NCI-H1092 treated with DMSO at 0.1 percent for 48 hours (cell line): ENCODE data around the gene UBXN10.

Source experiments
- DNase-seq: peaks from one replicate; lab custom pipeline; 2025; lab: John Stamatoyannopoulos, UW

UBXN10 gene

DNA sequence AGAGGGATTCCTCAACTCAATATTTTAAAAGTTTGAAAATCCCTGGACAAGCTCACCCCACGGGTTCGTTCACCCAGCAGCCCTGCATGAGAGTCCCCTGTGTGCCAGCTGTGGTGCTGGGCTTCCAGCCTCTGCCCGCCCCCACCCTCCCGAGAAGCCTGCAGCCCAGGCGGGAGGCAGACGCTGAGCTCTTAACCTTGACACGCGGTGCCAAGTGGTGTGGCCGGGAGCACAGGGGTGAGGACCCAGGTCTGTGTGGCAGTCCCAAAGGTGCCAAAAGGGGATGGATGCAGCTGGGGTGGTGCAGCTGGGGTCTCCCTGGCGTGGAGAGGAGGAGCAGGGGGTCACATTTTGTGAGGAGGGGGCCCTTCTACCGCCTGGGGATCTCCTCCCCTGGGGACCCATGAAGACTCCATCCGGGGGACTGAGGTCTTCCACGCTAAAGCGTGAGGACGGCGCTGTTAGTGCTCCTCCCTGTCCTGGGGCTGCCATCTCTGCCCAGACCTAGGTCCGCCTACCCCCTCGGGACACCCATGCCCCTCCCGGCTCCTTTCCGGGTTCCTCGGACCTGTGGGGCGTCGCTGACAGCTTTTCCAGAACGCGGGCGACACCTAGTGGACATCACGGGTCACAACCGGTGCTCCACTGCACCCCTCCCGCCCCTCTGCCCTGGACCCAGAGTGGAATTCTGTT lies 33.8 kb upstream of the UBXN10 start:
- peak; percentile 71 for DNase-seq

DNA sequence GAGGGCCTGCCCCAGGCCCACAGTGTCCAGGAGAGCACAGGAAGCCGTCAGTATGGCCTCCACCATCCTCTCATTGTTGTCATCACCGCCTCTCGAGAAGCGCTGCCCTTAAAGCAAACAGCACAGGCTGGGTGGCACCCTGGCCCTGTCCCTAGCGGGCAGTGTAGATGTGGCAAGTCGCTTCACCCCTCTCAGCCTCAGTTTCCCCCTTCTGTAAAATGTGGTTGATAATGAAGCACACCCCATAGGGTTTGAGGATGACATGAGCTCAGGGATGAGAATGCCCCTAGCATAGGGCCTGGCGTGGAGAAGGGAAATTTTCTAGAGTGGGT lies 33.3 kb upstream of the UBXN10 start:
- DNase-seq = no peak

DNA sequence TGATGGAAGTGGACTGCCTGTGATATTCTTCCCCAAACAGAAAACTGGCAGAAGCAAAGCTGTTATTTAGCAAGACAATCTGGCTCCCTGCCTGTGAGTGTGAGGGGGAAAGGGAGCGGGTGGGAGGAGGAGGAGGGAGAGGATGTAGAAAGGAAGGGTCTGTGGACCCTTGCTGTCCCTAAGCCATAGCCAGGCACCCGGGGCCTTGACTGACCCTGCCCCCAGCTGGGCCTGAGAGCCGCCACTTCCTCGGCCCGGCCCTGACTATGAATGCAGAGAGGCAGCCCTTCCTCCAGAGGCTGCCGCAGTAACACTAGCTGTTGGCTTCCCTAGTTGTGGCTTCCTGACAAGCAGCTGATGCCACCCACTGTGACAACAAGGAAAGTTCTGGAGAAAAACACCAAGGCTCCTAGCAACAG lies 32.9 kb upstream of the UBXN10 start:
- DNase-seq = no peak

DNA sequence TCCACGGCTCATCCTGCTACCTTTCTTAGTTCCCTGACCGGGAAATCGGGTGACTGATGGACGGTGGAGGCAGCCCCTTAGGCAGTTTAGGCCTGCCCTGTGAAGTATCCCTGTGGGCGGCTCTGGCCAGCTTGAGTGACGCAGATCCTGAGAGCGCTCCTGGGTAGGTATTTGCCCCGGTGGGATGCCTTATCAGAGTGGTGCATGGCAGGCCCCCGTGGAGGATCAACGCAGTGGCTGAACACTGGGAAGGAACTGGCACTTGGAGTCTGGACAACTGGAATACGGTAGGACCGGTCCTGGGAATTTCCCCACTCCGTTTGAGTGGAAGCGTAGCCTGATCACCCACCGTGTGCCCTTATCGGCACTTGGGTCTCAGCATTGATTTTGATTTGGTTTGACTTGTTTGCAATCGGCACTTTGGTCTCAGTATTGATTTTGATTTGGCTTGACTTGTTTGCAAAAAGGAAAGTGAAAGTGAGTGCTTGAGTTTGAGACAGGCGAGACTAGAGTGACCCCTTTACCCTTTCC lies 31.5 kb upstream of the UBXN10 start:
- DNase-seq = no peak

DNA sequence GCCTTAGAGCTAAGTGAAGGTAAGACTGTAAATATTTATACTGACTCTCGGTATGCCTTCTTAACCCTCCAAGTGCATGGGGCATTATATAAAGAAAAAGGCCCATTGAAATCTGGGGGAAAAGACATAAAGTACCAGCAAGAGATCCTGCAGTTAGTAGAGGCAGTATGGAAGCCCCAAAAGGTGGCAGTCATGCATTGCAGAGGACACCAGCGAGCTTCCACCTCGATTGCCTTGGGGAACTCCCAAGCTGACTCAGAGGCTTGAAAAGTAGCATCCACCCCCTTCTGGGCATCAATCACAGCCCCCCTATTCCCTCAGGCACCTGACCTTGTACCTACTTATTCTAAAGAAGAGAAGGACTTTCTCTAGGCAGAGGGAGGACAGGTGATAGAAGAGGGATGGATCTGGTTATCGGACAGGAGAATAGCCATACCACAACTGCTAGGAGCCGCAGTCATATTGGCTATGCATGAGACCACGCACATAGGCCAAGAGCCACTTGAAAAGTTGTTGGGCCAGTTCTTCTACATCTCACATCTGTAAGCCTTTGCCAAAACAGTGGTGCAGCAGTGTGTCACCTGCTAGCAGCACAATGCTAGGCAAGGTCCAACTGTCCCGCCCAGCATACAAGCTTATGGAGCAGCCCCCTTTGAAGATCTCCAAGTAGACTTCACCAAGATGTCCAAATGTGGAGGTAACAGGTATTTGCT lies 27.4 kb upstream of the UBXN10 start:
- no peak for DNase-seq

DNA sequence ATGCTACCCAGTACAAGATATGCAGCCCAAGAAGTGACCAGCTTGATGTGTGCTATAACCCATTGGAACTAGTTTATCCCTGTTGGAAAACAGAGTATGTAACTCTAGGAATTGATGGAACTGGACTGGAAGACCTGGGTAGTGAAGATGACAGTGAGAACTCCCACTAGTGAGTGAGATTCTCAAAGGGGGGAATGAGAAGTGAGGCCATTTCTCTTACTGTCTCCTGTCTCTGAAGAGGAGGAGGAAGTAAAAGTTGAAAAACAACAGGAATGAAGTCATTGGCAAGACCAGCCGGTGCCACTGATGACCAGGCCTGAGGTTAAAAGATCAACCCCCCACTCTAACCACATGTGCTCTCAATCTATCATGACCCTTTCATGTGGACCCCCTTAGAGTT lies 25.9 kb upstream of the UBXN10 start:
- no peak for DNase-seq

DNA sequence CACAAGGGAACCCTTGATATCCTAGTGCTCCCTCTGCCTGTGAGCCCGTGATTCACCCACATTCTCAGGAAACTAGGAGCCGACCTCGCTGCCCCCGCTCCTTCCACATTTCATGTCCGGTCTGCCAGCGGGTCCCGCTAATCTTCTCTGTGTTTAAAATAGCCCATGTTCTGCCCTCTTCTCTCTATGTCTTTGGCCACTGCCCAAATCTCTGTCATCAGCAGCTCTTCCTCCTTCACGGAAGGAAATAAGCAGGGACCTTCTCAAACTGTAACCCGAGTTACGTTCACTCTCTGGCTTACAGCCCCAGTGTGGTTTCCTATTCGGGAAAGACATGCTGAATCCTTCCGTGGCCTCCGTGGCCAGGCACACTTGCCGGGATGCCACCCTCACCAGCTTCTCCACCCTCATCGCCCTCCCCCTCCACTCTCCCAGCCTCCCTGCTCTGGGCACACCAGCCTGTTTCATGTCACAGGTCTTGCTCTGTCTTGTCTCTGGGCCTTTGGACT lies 21.1 kb upstream of the UBXN10 start:
- DNase-seq = no peak

DNA sequence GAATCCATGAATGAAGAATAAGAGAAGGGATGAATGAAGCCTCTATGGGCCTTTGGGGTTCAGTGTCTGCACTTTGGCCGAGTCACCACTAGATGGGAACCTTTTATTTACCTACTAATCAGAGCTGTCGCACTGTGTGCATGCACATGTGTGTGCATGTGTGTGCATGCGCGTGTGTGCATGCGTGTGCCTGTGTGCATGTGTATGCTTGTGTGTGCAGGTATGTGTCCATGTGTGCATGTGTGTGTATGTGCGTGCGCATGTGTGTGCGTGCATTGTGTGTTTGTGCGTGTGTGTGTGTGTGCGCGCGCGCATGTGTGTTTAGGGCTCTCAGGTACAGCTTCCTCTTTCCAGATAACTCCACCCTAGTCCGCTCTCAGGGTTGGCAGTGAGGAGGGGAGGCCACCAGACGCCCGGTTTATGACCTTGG lies 20.4 kb upstream of the UBXN10 start:
- DNase-seq = no peak

DNA sequence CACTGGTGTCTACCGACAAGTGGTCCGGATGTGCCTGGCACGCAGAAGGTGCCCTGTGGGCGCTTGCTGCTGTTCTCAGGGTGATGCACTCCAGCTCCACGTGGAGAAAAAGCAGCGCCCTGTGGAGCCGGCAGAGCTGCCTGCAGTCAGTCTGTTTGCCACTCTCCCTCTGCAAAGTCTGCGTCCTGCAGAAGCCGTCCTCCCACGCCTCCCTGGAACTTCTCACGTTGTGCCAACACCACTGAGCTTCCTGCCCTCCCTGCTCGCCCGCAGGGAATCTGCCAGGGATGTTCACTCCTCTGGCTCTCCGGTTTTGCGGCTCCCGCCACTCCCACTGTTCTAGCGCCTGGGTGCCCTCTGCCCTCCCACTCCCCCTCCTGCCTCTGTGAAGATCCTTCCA lies 19.8 kb upstream of the UBXN10 start:
- no peak for DNase-seq

DNA sequence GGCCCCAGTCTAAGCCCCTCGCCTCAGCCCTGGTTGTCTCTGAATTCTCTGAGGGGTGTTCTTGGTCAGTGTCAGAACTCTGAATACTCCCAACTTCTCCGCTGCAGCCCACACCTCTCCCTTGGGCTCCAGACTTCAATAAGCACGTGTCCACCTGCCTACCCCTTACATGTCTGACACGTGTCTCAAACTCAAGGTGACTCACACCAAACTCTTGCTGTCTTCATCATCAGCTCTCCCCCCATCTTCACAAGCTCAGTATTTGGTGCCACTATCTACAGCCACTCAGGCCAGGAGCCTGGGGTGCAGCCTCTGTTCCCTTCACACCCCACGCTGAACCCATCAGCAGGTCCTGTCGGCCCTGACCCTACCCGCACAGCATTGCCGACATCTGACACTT lies 18.8 kb upstream of the UBXN10 start:
- DNase-seq = no peak

DNA sequence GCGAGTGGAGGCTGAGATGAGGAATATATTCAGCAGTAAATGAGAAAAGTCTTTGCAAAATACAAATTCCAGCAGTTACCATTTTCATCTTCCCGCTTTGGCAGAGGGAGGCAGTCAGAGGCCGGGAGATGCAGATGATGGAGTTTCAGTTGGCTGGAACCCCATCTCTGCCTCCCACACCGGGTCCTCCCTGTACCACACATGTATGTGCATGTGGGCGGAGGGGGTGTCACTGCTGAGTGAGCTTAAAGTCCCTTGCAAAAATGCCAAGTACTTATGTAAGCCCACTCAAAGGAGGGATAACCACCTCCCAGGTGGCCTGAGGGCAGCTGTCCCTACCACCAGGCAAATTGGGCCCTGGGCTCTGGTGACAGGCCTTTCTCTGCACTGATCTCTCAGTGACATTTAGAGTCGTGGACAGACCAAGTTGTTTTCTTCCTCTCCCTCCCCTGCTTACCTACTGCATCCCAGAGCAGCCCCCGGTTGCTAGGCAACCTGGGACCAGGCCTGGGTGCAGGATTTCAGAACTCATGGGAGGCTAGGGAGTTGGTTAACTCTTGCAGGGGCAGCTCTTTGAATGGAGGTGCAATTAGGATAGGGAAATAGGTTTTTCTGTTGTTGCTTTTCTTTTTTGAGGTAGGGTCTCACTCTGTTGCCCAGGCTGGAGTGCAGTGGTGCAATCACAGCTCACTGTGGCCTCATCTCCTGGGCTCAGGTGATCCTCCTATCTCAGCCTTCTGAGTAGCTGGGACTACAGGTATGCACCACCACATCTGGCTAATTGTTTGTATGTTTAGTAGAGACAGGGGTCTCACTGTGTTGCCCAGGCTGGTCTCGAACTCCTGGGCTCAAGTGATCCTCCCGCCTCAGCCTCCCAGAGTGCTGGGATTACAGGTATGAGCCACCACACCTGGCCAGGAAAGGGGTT lies 17.1 kb upstream of the UBXN10 start:
- DNase-seq = no peak

DNA sequence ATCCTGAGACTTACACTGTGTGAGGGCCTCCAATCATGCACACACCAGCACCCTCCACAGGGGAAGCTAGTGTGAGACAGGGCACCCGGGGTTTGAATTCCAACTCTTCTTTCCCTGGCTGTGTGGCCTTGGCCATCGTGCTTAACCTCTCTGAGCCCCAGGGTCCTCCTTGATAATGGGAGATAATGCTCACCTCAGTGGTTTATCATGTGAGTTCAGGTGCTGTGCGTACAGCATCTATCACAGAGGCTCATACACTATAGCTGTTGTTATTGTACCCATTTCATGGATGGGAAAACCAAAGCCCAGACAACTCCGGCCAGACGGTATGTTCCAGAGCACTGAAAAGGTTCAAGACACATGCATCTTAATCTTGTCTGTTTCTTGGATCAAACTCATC lies 16.0 kb upstream of the UBXN10 start:
- no peak for DNase-seq

DNA sequence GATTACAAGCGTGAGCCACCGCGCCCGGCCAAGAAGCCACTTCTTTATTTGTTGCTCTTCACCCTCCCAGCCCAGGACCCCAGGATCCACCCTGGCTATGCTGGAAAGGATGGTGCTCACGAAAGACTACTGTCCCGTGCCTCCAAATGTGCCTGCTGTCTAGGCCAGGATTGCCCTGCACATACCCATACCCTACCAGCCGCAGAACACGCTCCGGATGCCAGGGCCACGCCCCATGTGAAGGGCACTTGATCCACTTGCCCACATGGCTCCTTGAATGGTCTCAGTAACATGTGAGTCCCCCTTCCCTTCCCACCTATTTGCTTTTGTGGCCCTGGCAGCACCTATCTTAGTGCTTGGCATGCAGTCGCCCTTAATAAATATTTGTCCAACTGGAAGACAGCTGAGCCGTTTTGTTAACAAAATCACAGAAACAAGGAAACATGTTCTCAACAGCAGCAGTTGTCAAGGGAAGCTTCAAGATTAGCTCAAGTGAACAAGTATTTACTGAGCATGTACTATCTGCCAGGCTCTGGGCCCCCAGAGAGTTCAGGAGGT lies 13.8 kb upstream of the UBXN10 start:
- DNase-seq = no peak

DNA sequence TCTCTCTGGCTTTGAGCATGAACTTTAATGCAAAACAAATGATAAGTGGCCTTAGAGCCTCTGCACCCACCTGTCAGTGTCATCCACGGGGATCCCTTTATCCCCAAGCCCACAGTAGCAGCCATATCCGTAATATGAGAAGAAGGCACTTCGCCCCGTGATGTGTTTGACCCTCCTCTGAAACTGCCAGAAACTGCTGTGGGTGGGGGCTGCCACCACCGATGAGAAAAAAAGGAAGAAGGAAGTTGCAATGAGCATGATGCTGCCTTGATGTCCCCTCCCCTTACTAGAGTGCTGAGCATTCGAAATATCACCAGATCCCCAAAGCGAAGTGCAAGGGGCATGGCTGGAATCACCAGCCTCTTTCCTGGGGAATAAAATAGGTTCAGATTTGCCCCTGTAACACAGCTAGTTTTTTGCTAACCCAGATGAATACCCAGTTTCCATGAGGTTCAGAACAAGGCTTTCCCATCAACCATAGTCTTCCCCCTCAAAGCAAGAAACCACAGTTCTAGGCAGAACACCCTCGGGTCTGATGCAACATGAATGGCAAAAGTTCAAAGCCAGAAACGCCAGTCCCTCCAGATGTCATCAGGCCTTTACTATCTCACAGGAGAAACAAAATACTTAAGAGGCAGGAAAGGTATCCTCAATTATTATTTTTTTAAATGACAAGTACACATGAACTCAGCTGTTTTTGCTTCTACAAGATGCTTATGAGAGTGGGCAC lies 10.8 kb upstream of the UBXN10 start:
- no peak for DNase-seq

DNA sequence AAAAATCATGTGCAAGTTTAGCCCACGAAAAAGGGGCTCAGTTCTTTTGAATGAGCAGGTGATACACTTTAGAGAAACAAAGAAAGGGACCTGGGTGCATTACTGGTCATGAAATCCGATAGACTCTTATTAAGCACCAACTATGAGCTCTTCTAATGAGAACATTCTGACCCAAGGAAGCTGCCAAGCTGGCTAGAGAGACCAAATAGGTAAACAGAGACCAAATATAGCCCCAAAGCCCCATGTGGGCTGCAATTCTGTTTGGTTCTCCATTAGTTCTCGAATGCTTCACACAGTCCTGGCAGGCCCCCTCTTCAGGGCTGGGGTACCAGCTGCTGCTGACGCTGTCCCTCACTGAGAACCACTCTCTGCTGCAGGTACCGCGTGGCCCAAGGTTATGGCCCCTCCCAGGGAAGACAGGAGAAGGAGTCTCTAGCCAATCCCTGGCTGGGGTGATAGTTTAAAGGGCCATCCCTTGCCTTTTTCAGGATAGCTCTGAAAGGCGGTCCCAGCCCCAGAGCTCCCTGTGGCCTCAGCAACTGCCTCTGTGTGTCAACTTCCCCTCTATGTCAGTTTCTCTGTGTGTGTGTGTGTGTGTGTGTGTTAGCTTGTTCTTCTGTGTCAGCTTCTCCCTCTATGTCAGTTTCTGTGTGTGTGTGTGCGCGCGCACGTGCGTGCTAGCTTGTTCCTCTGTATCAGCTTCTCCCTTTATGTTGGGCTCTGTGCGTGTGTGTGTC lies 7.1 kb upstream of the UBXN10 start:
- DNase-seq = peak; percentile 13

DNA sequence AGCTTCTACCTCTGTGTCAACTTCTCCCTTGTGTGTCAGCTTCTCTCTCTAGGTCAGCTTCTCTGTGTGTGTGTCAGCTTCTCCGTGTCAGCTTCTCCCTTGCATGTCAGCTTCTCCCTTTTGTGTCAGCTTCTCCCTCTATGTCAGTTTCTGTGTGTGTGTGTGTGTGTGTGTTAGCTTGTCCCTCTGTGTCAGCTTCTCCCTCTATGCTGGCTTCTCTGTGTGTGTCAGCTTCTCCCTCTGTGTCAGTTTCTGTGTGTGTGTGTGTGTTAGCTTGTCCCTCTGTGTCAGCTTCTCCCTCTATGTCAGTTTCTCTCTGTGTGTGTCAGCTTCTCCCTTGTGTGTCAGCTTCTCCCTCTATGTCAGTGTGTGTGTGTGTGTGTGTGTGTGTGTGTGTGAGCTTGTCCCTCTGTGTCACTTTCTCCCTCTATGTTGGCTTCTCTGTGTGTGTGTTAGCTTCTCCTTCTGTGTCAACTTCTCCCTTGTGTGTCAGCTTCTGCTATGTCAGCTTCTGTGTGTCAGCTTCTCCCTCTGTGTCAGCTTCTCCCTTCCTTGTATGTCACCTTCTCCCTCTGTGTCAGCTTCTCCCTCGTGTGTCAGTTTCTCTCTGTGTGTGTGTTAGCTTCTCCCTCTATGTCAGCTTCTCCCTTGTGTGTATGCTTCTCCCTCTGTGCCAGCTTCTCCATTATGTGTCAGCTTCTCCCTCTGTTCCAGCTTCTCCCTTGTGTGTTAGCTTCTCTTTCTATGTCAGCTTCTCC lies 6.3 kb upstream of the UBXN10 start:
- no peak for DNase-seq

DNA sequence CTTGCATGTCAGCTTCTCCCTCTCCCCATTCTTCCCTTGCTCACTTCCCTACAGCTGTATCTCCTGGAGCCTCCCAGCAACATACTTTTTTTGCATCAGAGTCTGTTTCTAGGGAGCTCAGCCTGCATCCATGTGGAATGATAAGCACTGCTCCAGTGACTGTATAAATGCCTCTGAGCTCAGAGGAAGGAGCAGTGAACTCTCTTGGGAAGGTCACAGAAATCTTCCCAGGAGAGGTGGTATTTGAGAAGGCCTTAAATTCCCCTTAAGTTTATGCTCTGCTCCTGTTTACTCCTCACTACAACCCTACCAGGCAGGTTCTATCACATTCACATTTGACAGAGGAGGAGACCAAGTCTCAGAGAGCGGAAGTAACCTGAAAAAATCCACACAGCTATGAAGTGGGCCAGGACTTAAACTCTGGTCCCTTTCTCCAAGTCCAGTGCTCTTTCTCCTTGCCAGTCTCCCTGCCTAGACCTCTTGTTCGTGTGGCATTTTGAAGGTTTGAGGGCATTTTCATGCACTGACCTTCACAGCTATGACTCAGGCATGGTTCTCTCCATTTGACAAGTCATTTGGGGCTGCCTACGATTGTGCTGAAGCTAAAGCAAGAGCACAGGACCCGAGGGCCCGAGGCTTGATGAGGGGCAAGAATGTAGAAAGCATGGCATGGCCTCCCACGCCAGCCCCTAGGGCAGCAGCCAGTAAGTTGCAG lies 5.6 kb upstream of the UBXN10 start:
- DNase-seq = no peak

DNA sequence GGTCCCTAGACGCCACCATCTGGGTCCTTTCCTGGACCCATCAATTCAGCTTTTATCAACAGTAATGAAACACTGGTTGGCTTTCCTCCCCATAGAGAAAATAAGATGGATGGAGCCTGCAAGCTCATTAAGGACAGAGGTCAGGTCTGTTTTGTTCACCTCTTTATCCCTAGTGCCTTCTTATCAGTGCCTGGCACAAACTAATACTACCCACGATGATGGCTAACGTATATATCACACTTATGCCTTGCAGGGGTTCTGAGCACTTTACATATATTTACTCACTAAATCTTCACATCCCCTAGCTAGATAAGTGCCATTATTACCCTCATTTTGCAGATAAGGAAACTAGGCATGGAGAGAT lies 5.1 kb upstream of the UBXN10 start:
- DNase-seq = no peak

DNA sequence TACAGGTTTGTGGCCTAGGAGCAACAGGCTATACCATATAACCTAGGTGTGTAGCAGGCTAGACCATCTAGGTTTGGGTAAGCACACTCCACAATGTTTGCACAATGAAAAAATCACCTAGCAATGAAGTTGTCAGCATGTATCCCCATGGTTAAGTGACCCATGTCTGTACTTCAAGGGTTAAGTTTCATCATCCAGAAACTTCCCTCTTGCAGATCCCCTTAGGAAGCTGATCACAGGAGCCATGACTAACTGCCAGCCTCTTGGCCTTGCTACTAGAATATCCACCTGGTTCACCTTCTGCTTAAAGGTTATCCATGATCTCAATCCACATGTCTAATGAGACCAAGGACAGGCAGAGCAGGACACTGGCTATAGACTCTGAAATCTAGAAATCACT lies 3.5 kb upstream of the UBXN10 start:
- DNase-seq = no peak
